Measurements from ENCODE around the gene RAB3IP. TPM values are rescaled to one million over a fixed set of nuclear protein-coding genes. Genes with fewer than 3 reads are reported as not detected.

The RAB3IP gene
- total and polyA plus RNA-seq, 10 of the 15 experiments (the other 5 are each of a cell fraction or from before 2014, with no cell fraction given), result 18.8 to 53.6 (median 28.7) TPM

GRCh38 chr12:69751476-69751875 is 12.8 kb downstream of the RAB3IP start:
- Histone ChIP-seq H3K27ac (ENCODE audit: control insufficient read depth, insufficient read depth) (no peak overlapping the region), H2AFZ (ENCODE audit: control insufficient read depth, low read depth, low read length) (no peak overlapping the region), H3K4me2 (ENCODE audit: control insufficient read depth, insufficient read depth) (peak overlapping the region; percentile 26; the same call in 1 of the 2 replicates), H3K79me2 (ENCODE audit: control insufficient read depth, insufficient read depth, low read length) (peaks cover 6% of the 10 kb centered on the region; the same call in 1 of the 2 replicates), H3K9me3 (replicated peaks; ENCODE audit: control insufficient read depth, insufficient read depth, low read length) (peaks cover 6% of the 10 kb centered on the region; the same call in 2 of the 3 replicates), H3K4me3 (no peak overlapping the region), H3K4me1 (ENCODE audit: control insufficient read depth, insufficient read depth, low read length) (peaks cover 3% of the 10 kb centered on the region; the same call in 1 of the 2 replicates), H4K20me1 (ENCODE audit: control insufficient read depth, insufficient read depth) (no peaks in the 10 kb centered on the region), H3K36me3 (ENCODE audit: control insufficient read depth in 2 of 2, insufficient read depth in 2 of 2, low read length in 1 of 2) (peaks cover 0 to 4% of the 10 kb centered on the region in 2 experiments; a peak in 2 of 4 replicates), H3K9ac (ENCODE audit: control insufficient read depth, insufficient read depth, low read length) (no peak overlapping the region), H3K27me3 (replicated peaks in 1 of 2; ENCODE audit: control insufficient read depth in 2 of 2, insufficient read depth in 2 of 2, low read length in 1 of 2) (no peaks in the 10 kb centered on the region)
- no peak for DNase-seq (ENCODE audit: low read depth, low spot score)
- RAD21 ChIA-PET (ENCODE audit: unreplicated experiment), result interaction anchor here (0.8 to 1.6 kb wide), 2 partner anchors 9 to 11 kb away, joined by 3 read pairs; no protein-coding TSS in a partner anchor
- no TSS peak for BruUV-seq (replicated peaks)
- in situ Hi-C loops (cut with MboI) (no loop called here), intact Hi-C loops (cut with micrococcal nuclease; ENCODE audit: unreplicated experiment) (no loop called here)
- TF ChIP-seq PAX8 (IDR thresholded peaks at IDR 0.05) (no peak), STAT1 (conservative IDR thresholded peaks at IDR 0.05) (no peak), MTA3 (IDR thresholded peaks at IDR 0.05; ENCODE audit: borderline replicate concordance, low read length) (no peak), CBX3 (IDR thresholded peaks at IDR 0.05; ENCODE audit: borderline replicate concordance, low read depth) (no peak), ZNF274 (IDR thresholded peaks at IDR 0.05; ENCODE audit: insufficient read depth, insufficient read length) (no peak)
- no peak for FAIRE-seq
- SMC1A ChIA-PET (ENCODE audit: uncharacterized antibody, unreplicated experiment), result interaction anchor here (1.0 kb wide), 1 partner anchor 12 kb away, joined by 3 read pairs; no protein-coding TSS in a partner anchor
- CTCF ChIA-PET, result interaction anchor here (0.6 to 3.1 kb wide), 2 partner anchors 10 to 127 kb away, joined by 3 to 14 read pairs; no protein-coding TSS in a partner anchor
- peak; percentile 29; the same call in 1 of the 3 replicates for ATAC-seq
- 0% methylated on average over 1 of the region's 1 CpG for WGBS (ENCODE audit: insufficient coverage, insufficient replicate concordance, low lambda C conversion rate, missing lambda C conversion rate)
- POLR2A ChIA-PET, result interaction anchor here (2.4 kb wide), 1 partner anchor 10 kb away, joined by 9 read pairs; no protein-coding TSS in a partner anchor

GRCh38 chr12:69755302-69755701 is 16.6 kb downstream of the RAB3IP start:
- Histone ChIP-seq H4K20me1 (ENCODE audit: control insufficient read depth, insufficient read depth) (no peaks in the 10 kb centered on the region), H3K4me1 (ENCODE audit: control insufficient read depth, insufficient read depth, low read length) (peaks cover 3% of the 10 kb centered on the region; the same call in 1 of the 2 replicates), H3K9ac (ENCODE audit: control insufficient read depth, insufficient read depth, low read length) (no peak overlapping the region), H2AFZ (ENCODE audit: control insufficient read depth, low read depth, low read length) (no peak overlapping the region), H3K9me3 (replicated peaks; ENCODE audit: control insufficient read depth, insufficient read depth, low read length) (peaks cover 7% of the 10 kb centered on the region), H3K4me3 (no peak overlapping the region), H3K36me3 (ENCODE audit: control insufficient read depth in 2 of 2, insufficient read depth in 2 of 2, low read length in 1 of 2) (peaks cover 0 to 9% of the 10 kb centered on the region in 2 experiments; a peak in 3 of 4 replicates), H3K4me2 (ENCODE audit: control insufficient read depth, insufficient read depth) (no peak overlapping the region), H3K27ac (ENCODE audit: control insufficient read depth, insufficient read depth) (no peak overlapping the region), H3K27me3 (replicated peaks in 1 of 2; ENCODE audit: control insufficient read depth in 2 of 2, insufficient read depth in 2 of 2, low read length in 1 of 2) (no peaks in the 10 kb centered on the region), H3K79me2 (ENCODE audit: control insufficient read depth, insufficient read depth, low read length) (peaks cover 5% of the 10 kb centered on the region; the same call in 1 of the 2 replicates)
- CTCF ChIA-PET, result no interaction called here
- POLR2A ChIA-PET, result no interaction called here
- in situ Hi-C loops (cut with MboI) (no loop called here), intact Hi-C loops (cut with micrococcal nuclease; ENCODE audit: unreplicated experiment) (no loop called here)
- FAIRE-seq, result no peak
- RAD21 ChIA-PET (ENCODE audit: unreplicated experiment), result no interaction called here
- 97% methylated on average over 5 of the region's 5 CpGs for WGBS (ENCODE audit: insufficient coverage, insufficient replicate concordance, low lambda C conversion rate, missing lambda C conversion rate)
- SMC1A ChIA-PET (ENCODE audit: uncharacterized antibody, unreplicated experiment), result interaction anchor here (0.9 kb wide), 1 partner anchor 10 kb away, joined by 5 read pairs; no protein-coding TSS in a partner anchor
- BruUV-seq (replicated peaks), result no TSS peak
- no peak for DNase-seq (ENCODE audit: low read depth, low spot score)
- ATAC-seq, result no peak
- TF ChIP-seq RUNX3 (IDR thresholded peaks at IDR 0.05; ENCODE audit: low read length), result no peak
- TF ChIP-seq TCF12 (IDR thresholded peaks at IDR 0.05; ENCODE audit: low read depth, low read length), result no peak
- TF ChIP-seq, protein P1, sequence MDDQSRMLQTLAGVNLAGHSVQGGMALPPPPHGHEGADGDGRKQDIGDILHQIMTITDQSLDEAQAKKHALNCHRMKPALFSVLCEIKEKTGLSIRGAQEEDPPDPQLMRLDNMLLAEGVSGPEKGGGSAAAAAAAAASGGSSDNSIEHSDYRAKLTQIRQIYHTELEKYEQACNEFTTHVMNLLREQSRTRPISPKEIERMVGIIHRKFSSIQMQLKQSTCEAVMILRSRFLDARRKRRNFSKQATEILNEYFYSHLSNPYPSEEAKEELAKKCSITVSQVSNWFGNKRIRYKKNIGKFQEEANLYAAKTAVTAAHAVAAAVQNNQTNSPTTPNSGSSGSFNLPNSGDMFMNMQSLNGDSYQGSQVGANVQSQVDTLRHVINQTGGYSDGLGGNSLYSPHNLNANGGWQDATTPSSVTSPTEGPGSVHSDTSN (IDR thresholded peaks at IDR 0.05; ENCODE audit: insufficient replicate concordance, low read depth, low read length), result no peak
- TF ChIP-seq CTCF (IDR thresholded peaks at IDR 0.05 in 2 of 3, conservative IDR thresholded peaks at IDR 0.05 in 1 of 3; ENCODE audit: control insufficient read depth in 2 of 3, extremely low read depth in 1 of 3, insufficient read depth in 1 of 3, low read depth in 3 of 3, low read length in 3 of 3), result no peak
- no peak for TF ChIP-seq PML (IDR thresholded peaks at IDR 0.05; ENCODE audit: low read length)
- TF ChIP-seq TBL1XR1 (IDR thresholded peaks at IDR 0.05; ENCODE audit: low read depth, low read length), result no peak
- TF ChIP-seq EP300 (IDR thresholded peaks at IDR 0.05; ENCODE audit: borderline replicate concordance in 1 of 2, control insufficient read depth in 1 of 2, low read depth in 2 of 2, low read length in 2 of 2), result no peak
